HEK293T (cell line): ENCODE data around the gene SUCLG2.

Experiments
- ARNT ChIP-seq: fragments of 450-650 bp; IDR thresholded peaks from 2 replicates; pipeline ENCODE4 v1.6.1; 2017; ENCODE audit warnings: mild to moderate bottlenecking
- BHLHE40 ChIP-seq: fragments of 450-650 bp; IDR thresholded peaks from 2 replicates; pipeline ENCODE4 v1.6.1; 2016; ENCODE audit warnings: mild to moderate bottlenecking, moderate library complexity, borderline replicate concordance
- CTBP1 ChIP-seq: fragments of 450-650 bp; IDR thresholded peaks from 2 replicates; pipeline ENCODE4 v1.6.1; 2016; ENCODE audit warnings: borderline replicate concordance
- ELF4 ChIP-seq: fragments of 450-650 bp; IDR thresholded peaks from 2 replicates; pipeline ENCODE4 v1.6.1; 2017; ENCODE audit warnings: antibody characterized with exemption
- FOXA1 ChIP-seq: fragments of 450-650 bp; IDR thresholded peaks from 2 replicates; pipeline ENCODE4 v1.6.1; 2016; ENCODE audit warnings: mild to moderate bottlenecking
- FOXK2 ChIP-seq: fragments of 450-650 bp; IDR thresholded peaks from 2 replicates; pipeline ENCODE4 v1.6.1; 2016; ENCODE audit warnings: mild to moderate bottlenecking
- FOXM1 ChIP-seq: fragments of 450-650 bp; IDR thresholded peaks from 2 replicates; pipeline ENCODE4 v1.6.1; 2017; ENCODE audit warnings: mild to moderate bottlenecking, borderline replicate concordance
- HDGF ChIP-seq: fragments of 450-650 bp; IDR thresholded peaks from 2 replicates; pipeline ENCODE4 v1.6.1; 2017; ENCODE audit warnings: antibody characterized with exemption, borderline replicate concordance
- L3MBTL2 ChIP-seq: fragments of 450-650 bp; conservative IDR thresholded peaks from 2 replicates; pipeline ENCODE4 v1.6.1; 2016; ENCODE audit warnings: mild to moderate bottlenecking
- LEF1 ChIP-seq: fragments of 450-650 bp; IDR thresholded peaks from 2 replicates; pipeline ENCODE4 v1.6.1; 2017; ENCODE audit warnings: mild to moderate bottlenecking, borderline replicate concordance
- SP1 ChIP-seq: fragments of 450-650 bp; IDR thresholded peaks from 2 replicates; pipeline ENCODE4 v1.6.1; 2017
- SUZ12 ChIP-seq: fragments of 450-650 bp; IDR thresholded peaks from 2 replicates; pipeline ENCODE4 v1.6.1; 2016; ENCODE audit warnings: mild to moderate bottlenecking
- TARDBP ChIP-seq: fragments of 450-650 bp; IDR thresholded peaks from 2 replicates; pipeline ENCODE4 v1.6.1; 2016
- ZNF384 ChIP-seq: fragments of 450-650 bp; IDR thresholded peaks from 2 replicates; pipeline ENCODE4 v1.6.1; 2016

DNA sequence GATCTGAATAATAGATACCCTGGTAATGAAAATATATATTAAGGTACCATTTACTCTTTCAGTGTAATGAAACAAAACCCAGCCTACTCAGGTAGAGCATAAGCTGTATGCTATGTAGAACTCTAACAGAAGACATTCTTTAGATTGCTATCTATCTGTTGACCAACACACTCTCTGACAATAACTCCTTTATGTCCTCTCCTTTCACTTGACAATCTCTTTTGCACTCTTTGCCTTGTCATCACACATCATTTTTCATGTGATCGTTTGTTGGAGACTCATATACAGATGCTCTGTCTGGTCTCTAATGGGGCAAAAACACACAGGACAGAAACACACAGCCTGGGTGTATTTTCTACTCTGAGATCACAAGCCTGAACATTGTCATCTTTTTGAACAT lies 35.4 kb upstream of the SUCLG2 start:
- TF ChIP-seq SP1 (no peak), ZNF384 (no peak), FOXK2 (no peak), ELF4 (no peak), FOXM1 (no peak), CTBP1 (no peak), BHLHE40 (no peak), SUZ12 (no peak), TARDBP (no peak), FOXA1 (no peak), L3MBTL2 (no peak), HDGF (no peak), ARNT (no peak), LEF1 (no peak)
